Activated T-cell treated with anti-CD3 and anti-CD28 coated beads for 1 hour (primary cell): ENCODE measurements around the gene UNC45A.
"Not testable (repeated sequence)": the region's sequence is repeated elsewhere in the genome, so short reads cannot be mapped to it uniquely, and the experiment has no call there.

Experiments used
- DNase-seq: peaks from one replicate; pipeline ENCODE4 v3.0.0-alpha.2; 2020; ENCODE audit warnings: low read depth

UNC45A gene

DNA sequence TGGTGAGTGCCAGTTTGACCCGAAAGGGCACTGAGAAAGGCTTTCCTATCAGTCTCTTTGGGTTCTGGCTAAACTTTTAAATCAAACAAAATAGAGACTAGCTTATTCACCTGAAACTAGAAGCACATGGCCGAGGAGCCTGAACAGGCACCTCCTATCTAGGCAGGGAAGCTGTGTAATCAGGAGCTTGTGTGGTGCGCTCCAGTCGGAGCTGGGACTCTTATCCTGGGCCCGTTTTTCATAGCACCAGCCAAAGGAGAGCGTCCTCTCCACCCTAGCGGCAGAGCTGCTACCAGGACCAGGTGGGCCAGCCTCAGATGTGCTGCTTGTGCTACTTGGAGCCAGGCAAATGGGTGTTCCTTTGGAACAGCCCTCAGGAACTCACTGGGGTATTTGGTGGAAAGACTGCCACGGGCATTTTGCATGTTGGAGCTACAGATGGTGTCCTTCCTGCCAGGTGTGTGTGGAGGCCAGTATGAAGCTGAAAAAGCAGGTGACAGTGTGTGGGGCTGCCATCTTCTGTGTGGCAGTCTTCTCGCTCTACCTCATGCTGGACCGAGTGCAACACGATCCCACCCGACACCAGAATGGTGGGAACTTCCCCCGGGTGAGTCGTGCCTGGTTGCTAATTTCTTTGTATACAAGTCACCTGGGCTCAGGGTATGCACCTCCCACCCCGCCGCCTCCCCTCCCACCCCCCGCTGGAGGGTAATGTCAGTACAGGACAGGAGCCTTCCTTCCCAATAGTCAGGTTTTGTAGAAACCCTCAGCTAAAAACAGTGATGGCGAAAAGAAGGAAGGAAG is 31.1 kb upstream of the UNC45A start:
- no peak for DNase-seq

DNA sequence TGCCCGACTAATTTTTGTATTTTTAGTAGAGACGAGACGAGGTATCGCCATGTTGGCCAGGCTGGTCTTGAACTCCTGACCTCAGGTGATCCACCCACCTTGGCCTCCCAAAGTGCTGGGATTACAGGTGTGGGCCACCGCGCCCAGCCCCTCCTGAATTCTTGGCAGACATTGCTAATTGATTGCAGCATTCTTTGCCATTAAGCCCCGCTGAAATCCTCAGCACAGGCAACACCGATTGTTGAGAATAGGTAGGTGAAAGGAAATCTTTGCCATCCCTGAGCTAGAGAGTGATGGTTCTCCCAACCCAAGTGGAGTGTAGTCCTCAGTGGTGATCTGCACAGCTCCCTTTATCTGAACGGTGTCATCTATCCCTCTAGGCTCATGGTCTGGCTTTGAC is 30.3 kb upstream of the UNC45A start:
- no peak for DNase-seq

DNA sequence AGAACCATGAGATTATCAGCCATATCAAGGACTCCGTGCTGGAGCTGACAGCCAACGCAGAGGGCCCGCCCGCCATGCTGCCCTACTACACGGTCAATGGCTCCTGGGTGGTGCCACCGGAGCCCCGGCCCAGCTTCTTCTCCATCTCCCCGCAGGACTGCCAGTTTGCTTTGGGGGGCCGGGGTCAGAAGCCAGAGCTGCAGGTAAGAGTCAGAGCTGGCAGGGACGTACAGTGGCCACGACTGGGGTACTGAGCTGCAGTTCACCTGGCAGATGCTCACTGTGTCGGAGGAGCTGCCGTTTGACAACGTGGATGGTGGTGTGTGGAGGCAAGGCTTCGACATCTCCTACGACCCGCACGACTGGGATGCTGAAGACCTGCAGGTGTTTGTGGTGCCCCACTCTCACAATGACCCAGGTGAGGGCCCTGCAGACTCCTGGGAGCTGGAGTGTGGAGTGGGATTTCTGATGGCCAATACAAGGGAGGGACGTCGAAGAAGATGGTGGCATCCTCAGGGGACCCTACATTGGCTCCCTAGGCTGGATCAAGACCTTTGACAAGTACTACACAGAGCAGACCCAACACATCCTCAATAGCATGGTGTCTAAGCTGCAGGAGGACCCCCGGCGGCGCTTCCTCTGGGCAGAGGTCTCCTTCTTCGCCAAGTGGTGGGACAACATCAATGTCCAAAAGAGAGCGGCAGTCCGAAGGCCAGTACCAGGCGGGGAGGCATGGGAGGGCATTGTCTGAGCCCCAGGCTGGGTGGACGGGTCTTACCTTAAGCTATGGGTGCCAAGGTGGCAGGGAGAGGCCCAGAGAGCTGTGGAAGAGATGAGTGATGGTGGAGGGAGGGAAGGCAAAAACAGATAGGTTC is 29.5 kb upstream of the UNC45A start:
- DNase-seq = no peak

DNA sequence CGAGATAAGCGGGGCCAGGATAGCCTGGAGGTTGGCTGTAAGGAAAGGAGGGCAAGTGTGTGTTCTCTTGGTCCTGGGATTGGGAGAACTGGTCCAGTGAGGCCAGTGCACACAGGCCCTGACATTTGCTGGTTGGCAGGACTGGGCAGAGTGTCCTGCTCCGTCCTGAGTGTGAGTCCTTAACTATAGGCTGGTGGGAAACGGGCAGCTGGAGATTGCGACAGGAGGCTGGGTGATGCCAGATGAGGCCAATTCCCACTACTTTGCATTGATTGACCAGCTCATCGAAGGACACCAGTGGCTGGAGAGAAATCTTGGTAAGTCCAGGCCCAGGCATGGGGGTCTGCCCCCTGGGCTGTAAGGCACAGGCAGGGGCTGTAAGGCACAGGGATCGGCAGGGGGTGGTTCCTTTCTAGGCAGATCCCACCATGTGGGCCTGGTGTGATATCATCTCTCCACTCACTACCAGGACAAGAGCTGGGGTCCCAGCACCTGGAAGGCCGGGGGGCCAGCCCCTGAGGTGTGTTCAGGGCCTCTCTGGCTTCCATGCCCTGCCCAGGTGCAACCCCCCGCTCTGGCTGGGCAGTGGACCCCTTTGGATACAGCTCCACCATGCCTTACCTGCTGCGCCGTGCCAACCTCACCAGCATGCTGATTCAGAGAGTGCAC is 28.8 kb upstream of the UNC45A start:
- no peak for DNase-seq

DNA sequence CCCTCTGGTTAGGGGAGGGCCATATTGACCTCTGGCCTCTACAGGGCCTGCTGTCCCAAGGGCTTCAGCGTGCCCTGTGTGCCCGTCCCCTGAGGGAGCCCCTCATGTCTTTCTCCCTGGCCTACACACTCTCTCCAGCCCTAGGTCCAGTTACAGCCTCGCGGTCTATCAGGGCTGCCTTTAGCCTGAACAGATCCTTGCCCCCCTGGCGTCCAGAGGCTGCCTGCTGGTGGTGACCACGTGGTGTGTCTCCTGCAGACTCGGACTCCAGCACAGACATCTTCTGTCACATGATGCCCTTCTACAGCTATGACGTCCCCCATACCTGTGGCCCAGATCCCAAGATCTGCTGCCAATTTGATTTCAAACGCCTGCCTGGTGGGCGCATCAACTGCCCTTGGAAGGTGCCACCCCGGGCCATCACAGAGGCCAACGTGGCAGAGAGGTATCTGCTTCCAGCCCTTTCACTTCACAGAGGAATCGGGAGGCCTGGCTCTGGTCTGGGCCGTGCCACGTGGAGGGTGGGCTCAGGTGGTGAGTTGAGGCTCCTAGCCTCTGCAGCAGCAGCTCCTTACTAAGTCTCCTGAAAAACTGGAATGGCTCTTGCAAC is 27.9 kb upstream of the UNC45A start:
- DNase-seq = no peak

DNA sequence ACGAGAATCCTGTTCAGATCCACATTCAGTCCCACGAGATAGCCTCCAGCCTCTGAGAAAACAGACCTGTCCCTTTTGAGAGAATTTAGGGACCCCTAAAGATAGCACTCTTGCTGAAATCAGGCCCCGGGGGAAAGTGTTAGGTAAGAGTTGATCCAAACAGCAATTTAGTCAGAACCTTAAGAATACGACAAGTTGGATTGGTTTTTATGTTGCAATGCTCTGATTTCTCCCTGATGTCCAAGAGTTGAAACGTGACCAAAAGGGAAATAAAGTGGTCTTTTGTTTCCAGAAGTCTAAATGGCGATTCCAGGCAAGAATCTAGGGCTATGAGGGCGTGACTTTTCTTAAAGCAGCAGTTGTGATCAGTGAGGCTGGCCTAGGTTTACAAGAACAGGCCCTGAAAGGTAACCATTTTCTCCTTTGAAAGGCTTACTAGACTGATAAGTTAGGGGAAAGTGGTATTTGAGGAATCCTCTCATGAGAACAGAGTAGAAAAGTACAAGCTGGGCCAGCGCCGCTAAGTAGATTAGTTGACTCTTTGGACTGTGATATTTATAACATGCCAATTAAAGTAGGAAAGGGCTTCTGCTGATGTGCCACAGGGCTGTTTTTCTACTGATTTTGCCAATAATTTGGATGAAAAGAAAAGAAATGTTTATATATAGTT is 27.1 kb upstream of the UNC45A start:
- no peak for DNase-seq

DNA sequence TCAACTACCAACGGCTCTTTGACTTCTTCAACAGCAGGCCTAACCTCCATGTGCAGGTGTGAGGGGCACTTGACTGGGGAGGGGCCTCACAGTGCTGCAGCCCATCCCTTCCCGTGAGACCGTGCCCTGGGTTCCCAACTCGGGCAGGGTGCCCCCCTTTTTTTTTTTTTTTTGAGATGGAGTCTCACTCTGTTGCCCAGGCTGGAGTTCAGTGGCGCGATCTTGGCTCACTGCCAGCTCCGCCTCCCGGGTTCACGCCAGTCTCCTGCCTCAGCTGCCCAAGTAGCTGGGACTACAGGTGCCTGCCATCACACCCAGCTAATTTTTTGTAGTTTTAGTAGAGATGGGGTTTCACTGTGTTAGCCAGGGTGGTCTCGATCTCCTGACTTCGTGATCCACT is 25.6 kb upstream of the UNC45A start:
- not testable (repeated sequence) for DNase-seq

DNA sequence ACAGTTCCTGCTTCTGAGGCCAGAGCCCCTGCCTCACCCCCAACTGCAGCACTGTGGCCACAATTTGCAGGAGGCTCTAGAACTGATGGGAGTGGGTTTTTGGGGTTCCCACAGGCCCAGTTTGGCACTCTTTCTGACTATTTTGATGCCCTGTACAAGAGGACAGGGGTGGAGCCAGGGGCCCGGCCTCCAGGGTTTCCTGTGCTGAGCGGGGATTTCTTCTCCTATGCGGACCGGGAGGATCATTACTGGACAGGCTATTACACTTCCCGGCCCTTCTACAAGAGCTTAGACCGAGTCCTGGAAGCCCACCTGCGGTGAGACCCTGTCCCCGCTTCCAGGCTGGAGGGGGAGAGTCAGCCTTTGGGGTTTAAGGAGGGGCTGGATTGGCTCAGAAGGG is 25.1 kb upstream of the UNC45A start:
- DNase-seq = no peak

DNA sequence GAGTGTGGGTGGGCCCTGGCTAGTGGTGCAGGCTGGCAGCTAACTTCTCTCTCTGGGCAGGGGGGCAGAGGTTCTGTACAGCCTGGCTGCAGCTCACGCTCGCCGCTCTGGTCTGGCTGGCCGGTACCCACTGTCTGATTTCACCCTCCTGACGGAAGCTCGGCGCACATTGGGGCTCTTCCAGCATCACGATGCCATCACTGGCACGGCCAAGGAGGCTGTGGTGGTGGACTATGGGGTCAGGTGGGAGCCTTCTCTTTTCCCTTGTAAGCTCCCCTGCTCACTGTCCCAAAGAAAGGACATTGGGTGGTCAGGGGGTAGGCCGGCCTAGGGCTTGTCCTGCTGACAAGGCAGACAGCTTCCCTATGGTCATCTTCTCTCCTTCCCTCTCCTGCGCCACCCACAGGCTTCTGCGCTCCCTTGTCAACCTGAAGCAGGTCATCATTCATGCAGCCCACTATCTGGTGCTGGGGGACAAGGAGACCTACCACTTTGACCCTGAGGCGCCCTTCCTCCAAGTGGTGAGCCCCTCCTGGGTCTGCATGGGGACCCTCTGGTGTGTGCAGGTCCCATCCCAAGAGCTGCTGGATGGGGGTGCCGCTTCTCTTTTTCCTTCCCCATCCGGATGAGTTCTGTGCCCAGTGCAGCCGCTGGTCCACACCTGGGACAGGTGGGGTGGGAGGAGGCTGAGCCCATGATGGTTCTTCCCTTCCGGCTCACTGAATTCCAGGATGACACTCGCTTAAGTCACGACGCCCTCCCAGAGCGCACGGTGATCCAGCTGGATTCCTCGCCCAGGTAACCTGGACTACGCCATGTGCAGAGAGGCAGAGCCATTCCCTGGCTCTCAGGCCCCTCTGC is 24.4 kb upstream of the UNC45A start:
- no peak for DNase-seq

DNA sequence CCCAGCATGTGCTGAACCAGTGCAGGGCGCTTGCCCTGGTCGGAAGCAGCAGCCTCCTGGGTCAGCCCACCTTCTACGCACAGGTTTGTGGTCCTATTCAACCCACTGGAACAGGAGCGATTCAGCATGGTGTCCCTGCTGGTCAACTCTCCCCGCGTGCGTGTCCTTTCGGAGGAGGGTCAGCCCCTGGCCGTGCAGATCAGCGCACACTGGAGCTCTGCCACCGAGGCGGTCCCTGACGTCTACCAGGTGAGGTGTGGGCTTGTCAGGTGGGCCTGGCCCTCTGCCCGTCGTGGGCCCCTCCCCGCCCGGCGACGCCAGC is 23.8 kb upstream of the UNC45A start:
- DNase-seq = no peak

DNA sequence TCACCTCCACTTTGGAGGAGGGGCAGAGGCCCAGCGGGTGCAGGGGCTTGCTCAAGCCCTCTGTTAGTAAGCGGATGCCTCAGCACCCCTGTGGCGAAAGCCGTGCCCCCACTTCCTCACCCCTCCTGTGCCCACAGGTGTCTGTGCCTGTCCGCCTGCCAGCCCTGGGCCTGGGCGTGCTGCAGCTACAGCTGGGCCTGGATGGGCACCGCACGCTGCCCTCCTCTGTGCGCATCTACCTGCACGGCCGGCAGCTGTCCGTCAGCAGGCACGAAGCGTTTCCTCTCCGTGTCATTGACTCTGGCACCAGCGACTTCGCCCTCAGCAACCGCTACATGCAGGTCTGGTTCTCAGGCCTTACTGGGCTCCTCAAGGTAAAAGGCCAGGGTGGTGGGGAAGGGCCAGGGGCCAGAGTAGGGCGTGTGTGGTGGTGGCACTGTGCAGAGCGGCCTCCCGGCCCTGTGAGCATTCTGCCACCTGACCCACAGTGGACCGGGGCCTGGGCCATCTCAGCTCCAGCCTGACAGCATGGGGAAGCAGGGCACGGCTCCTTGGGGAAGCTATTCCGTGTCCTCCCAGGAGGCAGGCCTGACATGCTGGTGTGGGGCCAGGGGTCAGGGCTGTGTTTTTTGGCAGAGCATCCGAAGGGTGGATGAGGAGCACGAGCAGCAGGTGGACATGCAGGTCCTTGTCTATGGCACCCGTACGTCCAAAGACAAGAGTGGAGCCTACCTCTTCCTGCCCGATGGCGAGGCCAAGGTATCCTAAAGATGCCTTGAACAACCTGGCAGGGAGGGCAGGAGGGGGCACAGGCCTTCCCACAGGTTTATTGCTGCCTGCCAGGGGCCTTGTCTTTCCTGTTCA is 22.9 kb upstream of the UNC45A start:
- no peak for DNase-seq

DNA sequence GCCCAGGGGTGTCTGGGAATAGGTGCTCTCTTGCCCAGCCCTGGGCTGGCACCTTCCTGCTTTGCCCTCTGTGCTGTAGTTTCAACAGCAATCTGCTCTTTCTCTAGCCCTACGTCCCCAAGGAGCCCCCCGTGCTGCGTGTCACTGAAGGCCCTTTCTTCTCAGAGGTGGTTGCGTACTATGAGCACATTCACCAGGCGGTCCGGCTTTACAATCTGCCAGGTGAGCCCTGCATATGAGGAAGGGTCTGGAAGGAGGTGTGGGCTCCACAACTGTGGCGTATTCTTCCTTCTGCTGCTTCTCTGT is 22.4 kb upstream of the UNC45A start:
- DNase-seq = no peak

DNA sequence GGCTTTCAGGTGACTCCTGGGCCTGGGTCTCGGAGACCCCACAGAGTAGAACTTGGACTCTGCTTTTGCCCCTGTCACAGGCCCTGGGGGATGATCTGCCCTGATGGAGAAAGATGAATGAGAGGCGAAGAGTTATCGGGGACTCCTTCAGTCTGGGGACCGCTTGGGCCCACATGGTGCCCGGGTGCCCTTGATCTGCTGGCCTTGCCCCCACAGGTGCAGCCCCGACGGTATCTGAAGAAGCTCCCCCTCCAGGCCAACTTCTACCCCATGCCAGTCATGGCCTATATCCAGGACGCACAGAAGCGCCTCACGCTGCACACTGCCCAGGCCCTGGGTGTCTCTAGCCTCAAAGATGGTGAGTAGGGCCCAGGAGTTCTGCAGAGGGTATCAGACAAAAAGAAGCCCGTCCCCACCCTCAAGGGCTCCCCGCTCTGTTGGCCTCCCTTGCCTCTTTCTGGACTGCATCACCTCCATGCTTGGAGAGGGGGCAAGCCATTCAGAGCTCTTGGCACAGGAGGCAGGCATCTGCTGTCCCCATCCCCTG is 21.6 kb upstream of the UNC45A start:
- no peak for DNase-seq

DNA sequence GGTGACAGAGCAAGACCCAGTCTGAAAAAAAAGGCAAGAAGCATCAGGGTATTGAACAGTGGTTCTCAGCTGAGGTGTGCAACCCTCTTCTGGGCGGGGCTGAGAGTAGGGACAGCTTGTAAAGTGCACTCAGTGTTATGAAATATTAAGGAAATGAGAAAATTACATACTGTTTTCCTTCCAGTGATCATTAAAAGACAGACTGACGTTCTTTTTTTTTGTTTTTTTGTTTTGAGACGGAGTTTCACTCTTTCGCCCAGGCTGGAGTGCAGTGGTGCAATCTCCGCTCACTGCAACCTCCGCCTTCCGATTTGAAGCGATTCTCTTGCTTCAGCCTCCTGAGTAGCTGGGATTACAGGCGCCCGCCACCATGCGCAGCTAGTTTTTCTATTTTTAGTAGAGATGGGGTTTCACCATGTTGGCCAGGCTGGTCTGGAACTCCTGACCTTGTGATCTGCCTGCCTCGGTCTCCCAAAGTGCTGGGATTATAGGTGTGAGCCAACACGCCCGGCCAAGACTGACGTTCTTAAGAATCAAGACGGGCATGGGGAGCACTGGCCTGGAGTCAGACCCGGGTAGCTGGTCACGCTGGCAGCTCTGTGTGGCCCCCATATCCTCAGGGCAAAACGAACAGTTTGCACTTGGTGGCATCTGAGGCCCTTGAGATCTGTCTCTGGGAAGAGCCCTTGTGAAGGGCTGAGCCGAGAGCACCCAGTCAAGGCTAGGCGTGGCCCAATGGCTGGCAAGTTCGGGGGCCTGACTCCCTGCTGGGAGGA is 20.6 kb upstream of the UNC45A start:
- DNase-seq = no peak

DNA sequence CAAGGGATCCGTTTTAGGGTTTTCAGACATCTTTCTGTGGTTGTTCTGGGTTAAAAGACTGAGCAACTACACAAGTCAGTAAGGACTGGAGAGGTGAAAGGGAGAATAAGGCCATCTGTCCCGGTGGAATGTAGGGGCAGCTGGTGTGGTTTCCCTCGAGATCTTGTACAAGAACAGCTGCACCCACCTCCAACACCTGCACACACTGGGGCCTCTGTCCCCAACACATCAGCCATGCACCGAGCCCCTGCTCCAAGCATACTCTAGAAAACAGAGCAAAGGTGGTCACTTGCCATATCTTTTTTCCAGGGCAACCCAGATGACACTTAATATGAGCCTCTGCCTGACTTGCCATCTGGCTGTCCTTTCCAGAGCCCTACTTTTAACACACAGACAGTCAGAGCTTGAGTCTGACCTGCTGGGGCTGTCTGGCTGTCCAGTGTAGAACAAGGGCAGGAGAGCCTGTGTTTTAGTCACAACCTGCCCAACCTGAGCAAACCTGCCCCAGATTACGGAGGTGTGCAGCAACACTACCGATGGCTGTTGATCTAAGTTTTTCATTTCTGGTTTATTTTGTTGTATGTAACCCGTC is 19.8 kb upstream of the UNC45A start:
- no peak for DNase-seq

DNA sequence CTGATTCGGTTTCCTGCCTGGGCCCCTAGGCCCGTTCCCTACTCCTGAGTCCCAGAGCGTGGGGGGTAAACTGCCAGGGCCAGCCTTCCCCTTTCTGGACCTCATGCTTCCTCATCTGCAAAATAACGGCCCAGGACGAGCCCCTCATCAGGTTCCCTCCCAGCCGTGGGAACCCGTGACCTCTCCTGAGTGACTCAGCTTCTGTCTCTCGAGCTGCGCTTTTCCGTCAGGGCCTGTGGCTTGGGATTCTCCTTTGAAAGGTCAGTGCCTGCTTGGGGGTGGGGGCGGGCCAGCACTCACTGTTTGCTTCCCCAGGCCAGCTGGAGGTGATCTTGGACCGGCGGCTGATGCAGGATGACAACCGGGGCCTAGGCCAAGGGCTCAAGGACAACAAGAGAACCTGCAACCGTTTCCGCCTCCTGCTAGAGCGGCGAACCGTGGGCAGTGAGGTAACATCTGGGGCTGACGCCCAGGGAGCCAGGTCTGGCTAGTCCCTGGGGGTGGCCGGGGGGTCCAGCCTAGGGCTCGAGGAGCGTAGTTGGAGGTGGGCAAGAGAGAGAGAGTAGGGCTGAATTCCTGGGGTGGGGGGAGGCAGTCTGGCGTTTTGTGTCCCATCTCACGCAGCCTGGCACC is 19.2 kb upstream of the UNC45A start:
- no peak for DNase-seq

DNA sequence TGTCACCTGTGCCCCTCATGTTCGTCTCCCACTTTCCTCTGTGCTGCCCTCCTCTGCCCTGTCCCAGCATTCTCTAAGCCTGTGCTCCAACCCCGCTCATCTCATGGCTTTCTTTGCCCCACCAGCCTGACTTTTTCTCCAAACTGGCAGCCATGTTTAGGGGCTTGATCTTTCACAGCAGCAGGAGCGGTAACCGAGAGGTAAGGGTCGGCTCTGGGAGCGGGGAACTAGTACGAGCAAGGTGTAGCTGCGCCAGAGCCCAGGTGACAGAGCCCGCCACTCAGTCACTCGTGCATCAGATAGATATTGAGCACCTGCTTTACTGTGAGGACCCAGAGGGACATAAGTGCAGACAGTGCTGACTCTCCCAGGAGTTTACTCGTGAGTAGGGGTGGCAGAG is 18.6 kb upstream of the UNC45A start:
- DNase-seq = no peak

DNA sequence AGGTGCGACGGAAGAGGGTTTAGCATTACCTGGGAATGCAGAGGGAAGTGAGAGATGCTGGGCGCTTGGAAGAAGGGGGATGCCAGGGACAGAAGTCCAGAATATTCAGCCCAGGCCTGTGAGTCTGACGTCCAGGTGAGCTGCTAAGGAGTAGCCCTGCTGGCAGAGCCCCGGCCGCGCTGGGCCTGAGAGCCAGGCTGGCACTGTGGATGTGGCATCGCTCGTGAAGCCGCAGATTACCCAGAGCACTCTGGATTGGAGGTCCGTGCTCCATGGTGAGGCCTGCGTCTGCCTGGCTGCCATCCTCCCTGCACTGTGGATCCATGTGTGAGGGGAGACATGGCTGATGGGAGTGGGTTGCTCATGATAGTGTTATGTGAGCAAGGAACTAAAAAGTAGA is 17.5 kb upstream of the UNC45A start:
- DNase-seq = no peak
